Measurements from ENCODE around the gene PSORS1C1. TPM values are rescaled to one million over a fixed set of nuclear protein-coding genes. Genes with fewer than 3 reads are reported as not detected.

The PSORS1C1 gene
- polyA plus RNA-seq, 3 donors = 0.36 TPM; not detected in 2

GRCh38 chr6:31094389-31094881 lies 20.2 kb upstream of the PSORS1C1 start:
- DNase-seq = no peak

GRCh38 chr6:31096215-31096614 lies 18.4 kb upstream of the PSORS1C1 start:
- DNase-seq = no peak

- no peak for DNase-seq
Observed at GRCh38 chr6:31096656-31097055, 17.9 kb upstream of the PSORS1C1 start.

- DNase-seq = no peak
Observed at GRCh38 chr6:31098449-31098938, 16.1 kb upstream of the PSORS1C1 start.

- DNase-seq = no peak
Observed at GRCh38 chr6:31103136-31103535, 11.5 kb upstream of the PSORS1C1 start.

- no peak for DNase-seq
Observed at GRCh38 chr6:31107052-31107451, 7.5 kb upstream of the PSORS1C1 start.

GRCh38 chr6:31110825-31111582 lies 3.6 kb upstream of the PSORS1C1 start:
- DNase-seq = no peak

- DNase-seq = no peak
Observed at GRCh38 chr6:31111712-31112111, 2.9 kb upstream of the PSORS1C1 start.

GRCh38 chr6:31112478-31112877 lies 2.1 kb upstream of the PSORS1C1 start, which contains the start of gene C6orf15:
TSS of gene C6orf15 (minus strand) at chr6:31112575. CDS start at chr6:31112555, 20 bp downstream.
- DNase-seq = no peak

GRCh38 chr6:31113861-31114540 lies 599 bp upstream of the PSORS1C1 start:
- no peak for DNase-seq

GRCh38 chr6:31114970-31115849 lies 610 bp downstream of the PSORS1C1 start:
- DNase-seq = no peak

- no peak for DNase-seq
Observed at GRCh38 chr6:31115941-31116560, 1.5 kb downstream of the PSORS1C1 start.

- DNase-seq = no peak
Observed at GRCh38 chr6:31116661-31117385, 2.2 kb downstream of the PSORS1C1 start.

GRCh38 chr6:31118178-31118577 lies 3.6 kb downstream of the PSORS1C1 start:
- DNase-seq = no peak

- DNase-seq = no peak
Observed at GRCh38 chr6:31120151-31120915, 5.7 kb downstream of the PSORS1C1 start, which contains the start of gene CDSN. TSS of gene CDSN (minus strand) at chr6:31120446. CDS start at chr6:31120419, 27 bp downstream.

- DNase-seq = no peak
Observed at GRCh38 chr6:31121131-31121790, 6.7 kb downstream of the PSORS1C1 start.

- DNase-seq = peak; percentile 86
Observed at GRCh38 chr6:31122791-31123706, 8.4 kb downstream of the PSORS1C1 start.

GRCh38 chr6:31125162-31125561 lies 10.6 kb downstream of the PSORS1C1 start:
- DNase-seq = no peak

Data from renal pelvis (tissue), 4 donors.